NCI-H1930 (cell line): ENCODE data around the gene OR4F6.

Source experiments
- DNase-seq, 2 experiments: peaks; one replicate each; lab custom pipeline; 2025; lab: John Stamatoyannopoulos, UW

OR4F6 gene

GRCh38 chr15:101804941-101805340, 1.6 kb downstream of the OR4F6 start:
- DNase-seq = no peak

GRCh38 chr15:101805605-101806345, 2.5 kb downstream of the OR4F6 start:
- no peak for DNase-seq

GRCh38 chr15:101807345-101807945, 4.1 kb downstream of the OR4F6 start:
- no peak for DNase-seq

- DNase-seq = no peak
Measured at GRCh38 chr15:101808201-101808600, 4.9 kb downstream of the OR4F6 start.

GRCh38 chr15:101810456-101810855, 7.1 kb downstream of the OR4F6 start:
- DNase-seq = no peak

GRCh38 chr15:101810876-101811275, 7.6 kb downstream of the OR4F6 start:
- no peak for DNase-seq

GRCh38 chr15:101811902-101812301, 8.6 kb downstream of the OR4F6 start, which contains the start of gene OR4F15:
TSS of gene OR4F15 (plus strand) at chr15:101812202. CDS start at chr15:101818187, 5,985 bp downstream.
- no peak for DNase-seq

- no peak for DNase-seq
Measured at GRCh38 chr15:101813803-101814534, 10.7 kb downstream of the OR4F6 start.

GRCh38 chr15:101820781-101821180, 17.5 kb downstream of the OR4F6 start:
- no peak for DNase-seq

- no peak for DNase-seq
Measured at GRCh38 chr15:101827257-101827656, 23.9 kb downstream of the OR4F6 start.

GRCh38 chr15:101828774-101829173, 25.5 kb downstream of the OR4F6 start:
- DNase-seq = no peak

- DNase-seq = no peak
Measured at GRCh38 chr15:101841656-101842055, 38.3 kb downstream of the OR4F6 start.

- DNase-seq = no peak
Measured at GRCh38 chr15:101844916-101845315, 41.6 kb downstream of the OR4F6 start.

- no peak for DNase-seq
Measured at GRCh38 chr15:101852356-101852755, 49.0 kb downstream of the OR4F6 start.
